ENCODE data around the gene VWF.

DNA sequence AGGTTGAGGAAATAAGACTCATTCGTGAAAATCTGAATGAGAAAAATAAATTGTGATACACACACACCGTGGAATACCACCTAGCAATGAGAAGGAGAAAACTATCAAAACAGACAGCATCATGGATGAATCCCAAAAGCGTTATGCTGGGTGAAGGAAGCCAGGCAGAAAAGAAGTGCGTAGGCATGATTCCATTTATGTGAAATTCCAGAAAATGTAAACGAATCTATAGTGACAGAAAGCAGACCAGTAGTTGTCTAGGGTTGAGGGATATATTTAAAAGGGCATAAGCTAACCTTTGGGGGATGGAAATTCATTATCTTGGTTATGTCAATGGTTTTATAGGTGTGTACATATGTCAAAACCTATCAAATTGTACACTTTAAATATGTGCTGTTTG lies 136.9 kb downstream of the VWF start:
- TF ChIP-seq, protein P1, sequence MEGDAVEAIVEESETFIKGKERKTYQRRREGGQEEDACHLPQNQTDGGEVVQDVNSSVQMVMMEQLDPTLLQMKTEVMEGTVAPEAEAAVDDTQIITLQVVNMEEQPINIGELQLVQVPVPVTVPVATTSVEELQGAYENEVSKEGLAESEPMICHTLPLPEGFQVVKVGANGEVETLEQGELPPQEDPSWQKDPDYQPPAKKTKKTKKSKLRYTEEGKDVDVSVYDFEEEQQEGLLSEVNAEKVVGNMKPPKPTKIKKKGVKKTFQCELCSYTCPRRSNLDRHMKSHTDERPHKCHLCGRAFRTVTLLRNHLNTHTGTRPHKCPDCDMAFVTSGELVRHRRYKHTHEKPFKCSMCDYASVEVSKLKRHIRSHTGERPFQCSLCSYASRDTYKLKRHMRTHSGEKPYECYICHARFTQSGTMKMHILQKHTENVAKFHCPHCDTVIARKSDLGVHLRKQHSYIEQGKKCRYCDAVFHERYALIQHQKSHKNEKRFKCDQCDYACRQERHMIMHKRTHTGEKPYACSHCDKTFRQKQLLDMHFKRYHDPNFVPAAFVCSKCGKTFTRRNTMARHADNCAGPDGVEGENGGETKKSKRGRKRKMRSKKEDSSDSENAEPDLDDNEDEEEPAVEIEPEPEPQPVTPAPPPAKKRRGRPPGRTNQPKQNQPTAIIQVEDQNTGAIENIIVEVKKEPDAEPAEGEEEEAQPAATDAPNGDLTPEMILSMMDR (IDR thresholded peaks at IDR 0.05; ENCODE audit: low read depth, low read length) = no peak
- TF ChIP-seq EZH2phosphoT487 (IDR thresholded peaks at IDR 0.05; ENCODE audit: low read depth) = no peak
